ENCODE data around the gene FBXO34.

Gene FBXO34

DNA sequence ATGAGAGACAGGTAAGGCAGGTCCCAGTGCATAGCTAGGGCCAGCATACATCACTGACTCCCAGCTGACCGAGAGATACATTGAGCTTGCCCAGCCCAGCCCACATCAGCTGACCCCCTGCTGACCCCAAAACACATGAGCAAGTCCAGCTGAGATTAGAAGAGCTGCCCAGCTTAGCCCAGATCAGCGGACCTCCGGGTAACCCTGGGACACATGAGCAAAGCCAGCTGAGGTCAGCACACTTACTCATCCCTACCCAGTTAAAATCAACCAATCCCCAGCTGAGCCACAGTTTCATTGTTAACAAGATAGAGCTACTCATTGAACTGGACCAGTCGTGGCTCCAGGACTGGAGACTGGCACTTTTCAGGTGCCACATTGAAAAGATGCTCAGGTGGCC lies 21.8 kb upstream of the FBXO34 start:
- TF ChIP-seq POLR2A (IDR thresholded peaks at IDR 0.05; ENCODE audit: low read length) (no peak), GATA1 (IDR thresholded peaks at IDR 0.05; ENCODE audit: low read depth, low read length) (no peak)
- DNase-seq, result no peak

DNA sequence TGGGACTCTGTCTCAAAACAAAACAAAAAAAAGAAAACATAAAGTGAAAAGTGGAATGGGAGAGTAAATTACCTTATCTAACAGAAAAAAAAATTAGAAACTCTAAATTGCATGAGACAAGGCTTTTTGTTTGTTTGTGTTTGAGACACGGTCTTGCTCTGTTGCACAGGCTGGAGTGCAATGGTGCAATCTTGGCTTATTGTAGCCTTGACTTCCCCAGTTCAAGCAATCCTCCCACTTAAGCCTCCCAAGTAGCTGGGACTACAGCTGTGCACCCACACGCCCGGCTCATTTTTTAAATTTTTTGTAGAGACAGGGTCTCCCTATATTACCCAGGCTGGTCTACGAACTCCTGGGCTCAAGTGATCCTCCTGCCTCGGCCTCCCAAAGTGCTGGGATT lies 17.9 kb upstream of the FBXO34 start:
- no peak for DNase-seq
- no peak for TF ChIP-seq POLR2A (IDR thresholded peaks at IDR 0.05; ENCODE audit: low read length)
- TF ChIP-seq GATA1 (IDR thresholded peaks at IDR 0.05; ENCODE audit: low read depth, low read length), result no peak

DNA sequence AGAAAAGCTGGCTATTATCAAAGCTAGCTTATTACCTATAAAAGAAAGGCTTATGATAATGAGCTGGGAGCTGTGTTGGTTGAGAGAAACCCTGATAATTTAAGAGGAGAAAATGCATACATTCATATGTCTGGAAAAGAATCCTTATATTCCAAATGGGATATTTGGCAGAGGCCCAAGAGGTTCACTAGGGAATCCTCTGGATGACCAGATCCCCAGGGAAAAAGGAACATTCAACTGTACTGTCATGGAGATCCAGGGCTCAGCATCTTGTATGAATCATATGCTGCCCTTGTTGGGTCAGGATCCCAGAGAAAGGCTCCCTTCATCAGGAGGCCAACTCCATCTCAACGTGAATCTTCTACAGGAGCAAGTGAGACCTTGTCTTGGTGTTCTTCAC lies 16.6 kb upstream of the FBXO34 start:
- DNase-seq, result no peak
- TF ChIP-seq GATA1 (IDR thresholded peaks at IDR 0.05; ENCODE audit: low read depth, low read length) (no peak), POLR2A (IDR thresholded peaks at IDR 0.05; ENCODE audit: low read length) (no peak)

DNA sequence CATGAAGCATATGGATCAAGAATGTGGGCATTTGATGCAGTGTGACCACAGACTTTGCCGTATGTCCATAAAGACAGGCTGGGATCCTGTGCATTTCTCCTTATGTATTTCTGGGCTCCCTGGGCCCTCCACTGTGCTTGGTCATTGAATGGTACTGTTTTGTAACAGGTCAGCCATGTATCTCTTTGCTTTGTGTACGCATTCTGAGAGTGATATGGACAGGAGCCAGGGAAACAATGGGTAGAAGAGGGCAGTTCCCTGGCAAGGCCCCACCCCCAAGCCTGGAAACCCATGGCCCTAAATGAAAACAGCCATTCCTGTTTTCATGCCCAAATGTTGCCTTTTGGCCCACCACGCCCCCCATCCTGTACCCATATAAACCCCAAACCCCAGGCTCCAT lies 15.2 kb upstream of the FBXO34 start:
- DNase-seq, result no peak
- TF ChIP-seq POLR2A (IDR thresholded peaks at IDR 0.05; ENCODE audit: low read length), result no peak
- no peak for TF ChIP-seq GATA1 (IDR thresholded peaks at IDR 0.05; ENCODE audit: low read depth, low read length)

DNA sequence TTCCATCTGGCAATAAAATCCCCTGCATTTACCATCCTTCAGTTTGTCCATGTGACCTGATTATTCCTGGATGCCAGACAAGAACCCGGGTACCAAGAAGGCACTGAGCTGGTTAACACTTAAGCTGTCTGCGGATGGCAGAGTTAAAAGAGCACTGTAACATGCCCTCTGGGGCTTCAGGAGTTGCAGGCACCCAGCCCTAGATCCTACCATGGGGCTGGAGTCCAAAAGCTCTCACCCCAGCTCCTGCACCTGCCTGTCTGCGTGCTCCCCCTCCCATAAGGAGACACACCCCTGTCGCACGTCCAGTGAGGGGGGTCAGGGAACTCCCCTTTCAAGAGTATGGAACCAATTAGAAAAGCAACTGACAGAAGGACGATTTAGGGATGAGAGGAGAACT lies 14.6 kb upstream of the FBXO34 start:
- DNase-seq, result no peak
- TF ChIP-seq POLR2A (IDR thresholded peaks at IDR 0.05; ENCODE audit: low read length) (no peak), GATA1 (IDR thresholded peaks at IDR 0.05; ENCODE audit: low read depth, low read length) (no peak)

DNA sequence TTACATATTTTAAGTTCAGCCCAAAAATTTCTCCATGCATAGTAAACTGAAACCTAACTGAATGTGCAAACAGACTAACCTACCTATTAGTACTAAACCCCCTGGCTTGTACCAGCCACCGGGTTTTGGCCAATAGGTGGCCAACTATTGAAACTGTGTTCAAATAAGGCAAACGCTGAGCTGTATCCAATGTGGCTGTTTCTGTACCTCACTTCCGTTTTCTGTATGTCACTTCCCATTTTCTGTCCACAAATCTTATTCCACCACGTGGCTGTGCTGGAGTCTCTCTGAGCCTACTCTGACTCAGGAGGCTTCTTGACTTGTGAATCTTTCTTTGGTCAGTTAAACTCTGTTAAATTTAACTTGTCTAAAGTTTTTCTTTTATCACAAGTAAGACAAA lies 6.0 kb upstream of the FBXO34 start:
- peak in 1 of 2 experiments; percentile 36 for DNase-seq
- TF ChIP-seq GATA1 (IDR thresholded peaks at IDR 0.05; ENCODE audit: low read depth, low read length) (no peak), POLR2A (IDR thresholded peaks at IDR 0.05; ENCODE audit: low read length) (no peak)

DNA sequence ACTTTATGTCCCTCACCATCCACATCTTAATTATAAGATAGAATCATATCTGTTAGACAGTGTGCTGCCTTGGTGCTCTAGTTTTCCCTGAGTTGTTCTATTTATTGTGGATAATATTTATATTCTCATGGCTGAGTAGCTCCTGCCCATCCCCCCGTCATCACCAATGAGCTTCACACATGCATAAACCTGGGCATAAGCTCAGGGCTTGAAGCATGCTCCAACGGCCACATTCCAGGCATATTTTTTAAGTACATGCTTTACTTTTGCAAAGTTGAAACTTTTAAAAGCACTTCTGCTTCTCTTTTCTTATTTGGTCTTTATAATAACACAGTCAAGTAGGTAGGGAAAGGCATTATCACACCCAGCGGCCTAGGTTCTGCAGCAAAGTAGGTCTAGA lies 3.4 kb upstream of the FBXO34 start:
- no peak for TF ChIP-seq POLR2A (IDR thresholded peaks at IDR 0.05; ENCODE audit: low read length)
- no peak for TF ChIP-seq GATA1 (IDR thresholded peaks at IDR 0.05; ENCODE audit: low read depth, low read length)

DNA sequence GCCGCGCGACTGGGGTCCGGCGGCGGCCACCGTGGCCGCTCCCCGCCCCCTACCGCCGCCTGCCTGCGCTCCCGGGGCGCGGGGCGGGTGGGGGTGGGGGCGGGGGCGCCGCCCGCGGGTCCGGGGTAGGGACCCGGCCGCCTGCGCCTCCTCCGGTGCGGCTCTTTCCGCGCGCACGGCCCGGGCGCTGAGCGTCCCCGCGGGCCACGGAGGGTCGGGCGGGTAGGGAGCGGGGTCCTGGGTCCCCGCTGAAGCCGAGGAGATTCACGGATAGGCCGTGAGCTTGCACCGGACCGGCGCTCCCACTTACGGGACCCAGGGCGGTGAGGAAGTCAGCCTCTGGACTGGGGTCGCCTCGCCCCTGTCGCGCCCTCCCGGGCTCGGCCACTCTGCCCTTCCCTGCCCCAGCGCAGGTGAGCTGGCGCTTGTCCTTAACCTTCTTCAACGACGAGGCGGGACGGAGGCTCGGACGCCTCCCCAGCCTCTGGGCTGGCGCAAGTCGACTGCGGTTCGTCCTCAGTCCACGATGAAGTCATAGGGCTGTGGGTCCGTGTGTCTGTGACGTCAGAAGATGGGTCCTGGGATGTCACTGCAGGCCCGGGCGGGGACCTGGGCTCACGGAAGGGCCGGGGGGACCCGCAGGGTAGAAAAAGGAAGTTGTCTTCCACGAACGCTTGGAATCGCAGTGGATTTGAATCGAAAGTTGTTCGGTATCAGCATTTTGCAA lies 514 bp downstream of the FBXO34 start:
- TF ChIP-seq POLR2A (IDR thresholded peaks at IDR 0.05; ENCODE audit: low read length), result peak; percentile 77
- no peak for TF ChIP-seq GATA1 (IDR thresholded peaks at IDR 0.05; ENCODE audit: low read depth, low read length)
- DNase-seq, result peak; percentile 93

More for the DNA sequence above, 3.4 kb upstream of the FBXO34 start:
- no peak for DNase-seq

DNA sequence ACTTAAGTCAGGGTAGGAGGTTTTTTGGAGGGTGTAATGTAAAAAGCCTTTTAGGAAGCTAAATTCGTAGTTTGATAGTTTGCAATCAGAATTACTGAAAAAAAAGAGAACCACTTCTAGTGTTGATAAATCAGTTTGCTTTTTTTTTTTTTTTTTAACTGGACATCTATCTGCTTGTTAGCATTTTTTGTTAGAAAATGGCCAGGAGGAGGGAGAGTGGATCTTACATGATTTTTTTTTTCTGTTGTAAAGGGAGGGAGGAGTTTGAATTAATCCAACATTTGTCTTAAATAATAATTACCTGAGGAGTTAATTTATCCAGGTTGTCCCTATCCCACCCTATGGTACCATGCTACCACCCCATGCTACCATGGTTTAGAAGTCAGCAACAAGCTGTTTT lies 1.2 kb downstream of the FBXO34 start:
- no peak for TF ChIP-seq GATA1 (IDR thresholded peaks at IDR 0.05; ENCODE audit: low read depth, low read length)
- no peak for TF ChIP-seq POLR2A (IDR thresholded peaks at IDR 0.05; ENCODE audit: low read length)
- peak; percentile 42 to 64 for DNase-seq

DNA sequence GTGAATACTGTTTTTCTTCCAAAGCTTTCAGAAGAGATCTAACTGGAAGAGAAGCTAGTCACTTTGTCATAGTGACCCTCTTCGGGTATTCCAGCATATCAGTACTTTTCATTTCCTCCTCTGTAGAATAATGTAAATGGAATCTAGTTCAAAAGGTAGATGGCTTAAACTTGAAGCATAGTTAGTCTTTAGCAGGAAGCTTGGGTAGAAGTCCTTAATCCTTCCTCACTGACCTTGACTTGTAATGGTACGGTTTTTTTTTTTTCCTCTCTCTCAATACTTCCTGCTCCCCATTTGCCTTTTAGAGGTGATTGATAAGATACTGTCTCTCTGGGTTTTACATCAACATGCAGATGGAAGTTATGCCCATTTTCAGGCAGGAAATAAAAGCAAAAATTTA lies 1.7 kb downstream of the FBXO34 start:
- TF ChIP-seq GATA1 (IDR thresholded peaks at IDR 0.05; ENCODE audit: low read depth, low read length) (no peak), POLR2A (IDR thresholded peaks at IDR 0.05; ENCODE audit: low read length) (no peak)
- DNase-seq, result peak; percentile 38 to 58

DNA sequence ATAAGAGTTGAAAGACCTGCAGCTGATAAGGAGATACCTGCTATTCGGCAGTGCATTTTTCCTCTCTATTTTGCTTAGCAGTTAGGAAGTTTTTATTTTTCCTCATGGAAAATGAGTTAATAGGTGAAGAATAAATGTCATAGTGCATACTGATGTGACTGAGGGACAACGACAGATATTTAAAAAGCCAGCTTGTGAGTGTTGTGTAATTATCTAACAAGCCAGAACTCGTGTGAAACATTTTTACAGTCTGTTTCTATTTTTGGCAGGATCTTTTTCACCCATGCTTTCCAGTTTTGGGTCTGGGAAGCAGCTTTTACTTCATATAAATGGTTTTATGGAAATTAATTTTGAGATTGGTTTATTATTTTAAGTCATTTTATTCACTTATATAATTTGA lies 2.9 kb downstream of the FBXO34 start:
- TF ChIP-seq GATA1 (IDR thresholded peaks at IDR 0.05; ENCODE audit: low read depth, low read length) (no peak), POLR2A (IDR thresholded peaks at IDR 0.05; ENCODE audit: low read length) (peak; percentile 28)
- peak; percentile 55 to 69 for DNase-seq

DNA sequence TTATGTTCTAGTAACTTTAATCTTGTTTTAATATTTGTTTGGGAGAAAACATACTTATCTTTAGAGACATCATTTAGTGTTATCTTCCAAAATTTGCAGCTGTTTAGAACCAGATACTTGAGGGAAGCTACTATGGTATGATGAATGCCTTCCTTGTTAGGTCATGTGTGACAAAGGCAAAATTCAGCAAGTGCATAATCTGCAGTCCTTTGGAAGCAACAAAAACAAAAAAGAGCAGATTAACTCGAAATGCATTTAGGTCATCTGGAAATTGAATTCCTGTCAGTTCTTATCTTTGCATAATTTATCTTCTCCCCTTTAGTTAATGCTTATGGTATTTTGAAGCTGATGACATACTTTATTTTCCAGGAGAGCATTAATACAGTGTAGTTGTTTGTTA lies 3.5 kb downstream of the FBXO34 start:
- TF ChIP-seq GATA1 (IDR thresholded peaks at IDR 0.05; ENCODE audit: low read depth, low read length) (no peak), POLR2A (IDR thresholded peaks at IDR 0.05; ENCODE audit: low read length) (no peak)

DNA sequence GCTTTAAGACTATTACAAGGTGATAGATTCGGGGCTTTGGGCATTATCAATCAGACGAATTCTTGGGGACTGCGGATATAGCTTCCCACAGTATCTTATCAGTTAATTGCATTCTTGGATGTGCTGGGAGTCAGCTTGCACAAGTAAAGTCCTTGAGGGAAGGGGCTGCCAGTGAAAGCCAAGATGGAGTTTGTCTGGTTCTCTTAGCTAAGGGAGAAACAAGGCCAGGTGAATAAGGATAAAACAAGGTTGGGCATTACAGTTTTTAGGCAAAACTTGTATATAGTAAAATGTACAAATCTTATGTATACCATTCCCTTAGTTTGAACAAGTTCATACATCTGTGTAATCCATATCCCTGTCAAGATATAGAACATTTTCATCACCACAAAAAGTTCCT lies 5.5 kb downstream of the FBXO34 start:
- DNase-seq, result no peak

More for the DNA sequence above, 3.5 kb downstream of the FBXO34 start:
- peak; percentile 73 to 88 for DNase-seq

DNA sequence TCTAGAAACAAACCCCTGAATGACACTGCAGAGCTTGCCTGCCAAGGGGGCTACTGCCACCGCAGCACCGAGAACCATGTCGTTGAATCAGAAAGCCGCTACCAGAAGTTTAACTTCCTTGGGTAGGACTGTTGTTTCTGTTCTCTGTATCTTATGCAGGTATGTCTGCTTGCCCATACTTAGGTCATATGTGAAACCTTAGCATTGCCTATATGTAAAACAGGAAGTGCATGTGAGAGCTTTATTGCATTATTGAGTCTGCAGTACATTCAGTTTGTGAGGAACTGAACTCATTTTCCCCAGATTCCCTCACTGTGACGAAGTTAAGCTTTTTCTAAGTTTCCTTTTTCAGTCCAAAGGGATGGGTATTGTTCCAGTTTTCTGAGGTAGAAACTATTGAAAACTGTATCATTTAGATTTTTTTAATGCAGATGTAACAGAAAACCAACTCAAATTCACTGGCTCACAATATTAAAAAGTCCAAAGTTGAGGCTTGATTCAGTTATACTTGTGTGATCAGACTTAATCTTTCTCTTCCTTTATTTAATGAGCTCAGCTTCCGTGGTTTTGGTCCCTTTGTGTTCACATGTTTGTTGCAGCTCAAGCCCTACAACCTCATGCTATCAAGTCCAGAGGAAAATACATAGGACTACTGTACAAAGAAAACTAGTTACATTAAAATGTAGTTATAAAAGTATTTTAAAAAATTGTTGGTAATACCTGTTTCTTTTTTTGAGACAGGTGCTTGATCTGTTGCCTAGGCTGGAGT lies 6.9 kb downstream of the FBXO34 start:
- DNase-seq, result no peak
- TF ChIP-seq GATA1 (IDR thresholded peaks at IDR 0.05; ENCODE audit: low read depth, low read length), result no peak
- TF ChIP-seq POLR2A (IDR thresholded peaks at IDR 0.05; ENCODE audit: low read length), result no peak

More for the DNA sequence above, 5.5 kb downstream of the FBXO34 start:
- TF ChIP-seq POLR2A (IDR thresholded peaks at IDR 0.05; ENCODE audit: low read length) (no peak), GATA1 (IDR thresholded peaks at IDR 0.05; ENCODE audit: low read depth, low read length) (no peak)

DNA sequence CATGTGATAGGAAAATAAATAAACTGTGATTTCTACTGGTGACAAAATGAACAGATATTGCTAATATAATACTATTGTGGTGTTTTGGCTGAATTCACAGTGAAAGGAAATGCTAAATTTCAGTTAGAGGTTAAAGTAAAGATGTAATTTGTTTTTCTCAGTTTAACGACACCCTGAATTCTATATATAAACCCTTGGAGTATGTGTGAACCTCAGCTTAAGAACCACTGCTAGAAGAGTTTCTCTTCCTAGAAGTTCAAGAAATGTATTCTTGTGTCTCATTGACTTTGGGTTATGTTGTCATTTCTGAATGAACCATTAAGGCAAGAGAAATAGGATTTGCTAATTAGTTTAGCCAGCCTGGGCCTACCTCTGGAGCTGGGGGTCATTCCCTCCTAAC lies 8.2 kb downstream of the FBXO34 start:
- TF ChIP-seq GATA1 (IDR thresholded peaks at IDR 0.05; ENCODE audit: low read depth, low read length) (no peak), POLR2A (IDR thresholded peaks at IDR 0.05; ENCODE audit: low read length) (no peak)
- DNase-seq, result no peak

Data from erythroblast (primary cell).